Measurements from ENCODE around the gene SMIM12. TPM values are rescaled to one million over a fixed set of nuclear protein-coding genes. Genes with fewer than 3 reads are reported as not detected.

Gene SMIM12
- total RNA-seq, 2 donors from 2014 or later: 49.6 to 55.2 TPM

DNA sequence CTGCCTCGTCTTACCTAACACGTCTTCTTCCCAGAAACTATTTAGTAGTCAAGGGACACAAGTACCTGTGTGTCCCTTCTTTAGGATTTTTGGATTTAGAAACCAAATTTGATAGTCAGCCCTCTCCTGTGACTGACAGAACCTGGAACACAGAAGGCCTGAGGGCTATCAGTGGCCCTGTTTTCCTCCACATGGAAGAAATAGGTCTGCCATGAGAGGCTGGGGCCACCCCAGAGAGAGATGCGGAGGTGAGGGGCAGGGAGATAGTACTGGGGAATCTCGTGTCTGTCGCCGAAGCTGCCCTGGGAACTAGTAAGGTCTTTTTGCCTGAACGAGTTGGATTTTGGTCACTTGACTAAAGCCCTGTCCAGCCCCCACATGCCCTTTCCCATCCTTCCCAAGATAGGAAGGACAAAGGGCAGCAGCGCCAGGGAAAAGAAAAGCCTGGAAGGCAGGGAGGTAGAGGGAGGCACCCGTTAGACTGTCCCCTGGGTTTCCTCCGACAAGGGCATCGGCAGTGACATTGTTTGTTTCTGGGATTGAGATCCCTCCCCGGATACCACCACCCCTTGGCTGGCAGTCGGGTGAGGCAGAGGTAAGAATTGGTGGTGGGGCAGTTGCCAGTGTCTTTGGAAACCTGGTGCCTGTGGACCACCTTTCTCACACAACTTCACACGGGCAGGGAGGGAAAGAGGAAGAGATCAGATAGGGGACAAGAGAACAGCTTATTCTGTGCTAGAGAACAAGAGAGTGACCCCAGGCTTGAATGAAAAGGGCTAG lies 19.8 kb downstream of the SMIM12 start:
- Histone ChIP-seq H3K9ac (ENCODE audit: low read depth in 2 of 2, low read length in 2 of 2) (no peak overlapping the region), H3K27me3 (no peaks in the 10 kb centered on the region), H3K27ac (no peak overlapping the region), H3K4me1 (no peaks in the 10 kb centered on the region), H3K36me3 (no peaks in the 10 kb centered on the region), H3K4me3 (no peak overlapping the region), H3K9me3 (no peaks in the 10 kb centered on the region)
- TF ChIP-seq, protein P1, sequence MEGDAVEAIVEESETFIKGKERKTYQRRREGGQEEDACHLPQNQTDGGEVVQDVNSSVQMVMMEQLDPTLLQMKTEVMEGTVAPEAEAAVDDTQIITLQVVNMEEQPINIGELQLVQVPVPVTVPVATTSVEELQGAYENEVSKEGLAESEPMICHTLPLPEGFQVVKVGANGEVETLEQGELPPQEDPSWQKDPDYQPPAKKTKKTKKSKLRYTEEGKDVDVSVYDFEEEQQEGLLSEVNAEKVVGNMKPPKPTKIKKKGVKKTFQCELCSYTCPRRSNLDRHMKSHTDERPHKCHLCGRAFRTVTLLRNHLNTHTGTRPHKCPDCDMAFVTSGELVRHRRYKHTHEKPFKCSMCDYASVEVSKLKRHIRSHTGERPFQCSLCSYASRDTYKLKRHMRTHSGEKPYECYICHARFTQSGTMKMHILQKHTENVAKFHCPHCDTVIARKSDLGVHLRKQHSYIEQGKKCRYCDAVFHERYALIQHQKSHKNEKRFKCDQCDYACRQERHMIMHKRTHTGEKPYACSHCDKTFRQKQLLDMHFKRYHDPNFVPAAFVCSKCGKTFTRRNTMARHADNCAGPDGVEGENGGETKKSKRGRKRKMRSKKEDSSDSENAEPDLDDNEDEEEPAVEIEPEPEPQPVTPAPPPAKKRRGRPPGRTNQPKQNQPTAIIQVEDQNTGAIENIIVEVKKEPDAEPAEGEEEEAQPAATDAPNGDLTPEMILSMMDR (IDR thresholded peaks at IDR 0.05): no peak
- no peak for DNase-seq
- intact Hi-C loops (cut with DNase I): no loop called here

DNA sequence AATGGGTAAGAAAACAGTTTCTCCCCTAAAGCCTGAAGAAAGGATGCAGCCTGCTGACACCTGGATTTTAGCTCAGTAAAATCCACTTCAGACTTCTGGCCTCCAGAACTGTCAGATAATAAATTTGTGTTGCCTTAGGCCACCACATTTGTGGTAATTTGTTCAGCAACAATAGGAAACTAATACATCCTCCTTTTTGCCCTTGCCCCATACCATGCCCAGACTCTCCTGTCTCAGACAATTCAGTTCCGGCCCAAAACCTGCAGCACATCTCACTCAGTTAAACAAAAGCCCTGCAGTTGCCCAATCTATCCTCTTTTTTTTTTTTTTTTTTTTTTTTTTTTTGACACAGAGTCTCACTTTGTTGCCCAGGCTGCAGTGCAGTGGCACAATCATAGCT lies 25.8 kb downstream of the SMIM12 start:
- intact Hi-C loops (cut with DNase I): no loop called here
- no peak overlapping the region for H3K4me3 ChIP-seq
- no peak overlapping the region for H3K27ac ChIP-seq
- no peaks in the 10 kb centered on the region for H3K9me3 ChIP-seq
- no peaks in the 10 kb centered on the region for H3K27me3 ChIP-seq
- H3K36me3 ChIP-seq: no peaks in the 10 kb centered on the region
- no peak for DNase-seq
- TF ChIP-seq, protein P1 (IDR thresholded peaks at IDR 0.05): no peak
- no peaks in the 10 kb centered on the region for H3K4me1 ChIP-seq
- no peak overlapping the region for H3K9ac ChIP-seq (ENCODE audit: low read depth in 2 of 2, low read length in 2 of 2)

GRCh38 chr1:34831721-34832246 lies 27.8 kb downstream of the SMIM12 start:
- H3K9ac ChIP-seq (ENCODE audit: low read depth in 2 of 2, low read length in 2 of 2): no peak overlapping the region
- H3K27ac ChIP-seq: no peak overlapping the region
- H3K36me3 ChIP-seq: no peaks in the 10 kb centered on the region
- H3K4me3 ChIP-seq: no peak overlapping the region
- no peaks in the 10 kb centered on the region for H3K27me3 ChIP-seq
- H3K4me1 ChIP-seq: no peaks in the 10 kb centered on the region
- no peak for DNase-seq
- TF ChIP-seq, protein P1 (IDR thresholded peaks at IDR 0.05): no peak
- intact Hi-C loops (cut with DNase I): no loop called here
- no peaks in the 10 kb centered on the region for H3K9me3 ChIP-seq

GRCh38 chr1:34829250-34829649 lies 30.3 kb downstream of the SMIM12 start:
- H3K4me3 ChIP-seq: no peak overlapping the region
- H3K27ac ChIP-seq: no peak overlapping the region
- H3K4me1 ChIP-seq: no peaks in the 10 kb centered on the region
- no peaks in the 10 kb centered on the region for H3K27me3 ChIP-seq
- no peaks in the 10 kb centered on the region for H3K36me3 ChIP-seq
- TF ChIP-seq, protein P1 (IDR thresholded peaks at IDR 0.05): no peak
- H3K9me3 ChIP-seq: no peaks in the 10 kb centered on the region
- H3K9ac ChIP-seq (ENCODE audit: low read depth in 2 of 2, low read length in 2 of 2): no peak overlapping the region
- intact Hi-C loops (cut with DNase I): no loop called here
- DNase-seq: no peak

DNA sequence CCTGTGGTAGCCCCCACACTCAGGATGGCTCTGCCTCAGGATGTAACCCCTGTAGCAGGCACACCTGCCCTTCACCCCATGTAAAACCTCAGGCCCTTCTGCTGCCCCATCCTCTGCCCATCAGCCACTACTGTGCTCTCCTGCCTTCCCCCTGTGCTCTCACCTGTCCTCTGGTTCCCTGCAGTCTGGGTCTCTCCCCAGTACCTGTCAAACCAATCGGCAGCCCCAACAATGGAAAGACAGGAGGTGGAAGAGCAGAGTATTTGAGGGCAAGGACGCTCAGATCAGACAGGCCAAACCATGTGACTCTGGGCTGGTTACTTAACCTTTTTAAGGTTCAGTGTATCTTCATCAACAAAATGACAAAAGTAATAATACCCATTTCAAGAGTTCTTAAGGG lies 30.9 kb downstream of the SMIM12 start:
- H3K9me3 ChIP-seq: no peaks in the 10 kb centered on the region
- H3K27ac ChIP-seq: no peak overlapping the region
- H3K4me1 ChIP-seq: no peaks in the 10 kb centered on the region
- H3K9ac ChIP-seq (ENCODE audit: low read depth in 2 of 2, low read length in 2 of 2): no peak overlapping the region
- no peak for DNase-seq
- no peak overlapping the region for H3K4me3 ChIP-seq
- H3K36me3 ChIP-seq: no peaks in the 10 kb centered on the region
- TF ChIP-seq, protein P1 (IDR thresholded peaks at IDR 0.05): no peak
- H3K27me3 ChIP-seq: no peaks in the 10 kb centered on the region
- intact Hi-C loops (cut with DNase I): no loop called here

Measured in colonic mucosa (tissue), 4 donors.